Glomerular visceral epithelial cell (primary cell): Measurements from ENCODE around the gene BRF1.
A peak's percentile ranks its signal among the peaks of the same experiment; 100 is the strongest.

ENCODE experiments used
- DNase-seq: peaks from one replicate; pipeline ENCODE4 v3.0.0-alpha.2; 2016; ENCODE audit errors: extremely low spot score

The BRF1 gene

GRCh38 chr14:105260959-105261358, 39.8 kb downstream of the BRF1 start:
- DNase-seq, result no peak

GRCh38 chr14:105258846-105259245, 42.0 kb downstream of the BRF1 start:
- no peak for DNase-seq

GRCh38 chr14:105257464-105257863, 43.3 kb downstream of the BRF1 start:
- DNase-seq, result no peak

- no peak for DNase-seq
Measured at GRCh38 chr14:105256292-105256960, 44.4 kb downstream of the BRF1 start.

GRCh38 chr14:105255021-105255507, 45.7 kb downstream of the BRF1 start:
- DNase-seq, result peak; percentile 80

- DNase-seq, result no peak
Measured at GRCh38 chr14:105253329-105253682, 47.5 kb downstream of the BRF1 start.

GRCh38 chr14:105252552-105253328, 48.1 kb downstream of the BRF1 start:
- DNase-seq, result no peak

GRCh38 chr14:105251920-105252319, 48.9 kb downstream of the BRF1 start:
- DNase-seq, result no peak

GRCh38 chr14:105250986-105251385, 49.8 kb downstream of the BRF1 start:
- DNase-seq, result no peak

- DNase-seq, result no peak
Measured at GRCh38 chr14:105250008-105250366, 50.8 kb downstream of the BRF1 start.

GRCh38 chr14:105249182-105250007, 51.4 kb downstream of the BRF1 start:
- DNase-seq, result no peak

- DNase-seq, result peak; percentile 87
Measured at GRCh38 chr14:105248368-105249181, 52.2 kb downstream of the BRF1 start, which contains the start of gene BTBD6. Gene BTBD6 (plus strand): TSS chr14:105248533. CDS start chr14:105248712, 179 bp downstream.

- DNase-seq, result no peak
Measured at GRCh38 chr14:105247715-105248367, 53.0 kb downstream of the BRF1 start.

GRCh38 chr14:105247026-105247425, 53.8 kb downstream of the BRF1 start:
- DNase-seq, result no peak

GRCh38 chr14:105244334-105244733, 56.5 kb downstream of the BRF1 start:
- DNase-seq, result no peak

- DNase-seq, result no peak
Measured at GRCh38 chr14:105241641-105242040, 59.2 kb downstream of the BRF1 start.

GRCh38 chr14:105240811-105241576, 59.8 kb downstream of the BRF1 start:
- DNase-seq, result no peak

GRCh38 chr14:105229099-105229655, 71.6 kb downstream of the BRF1 start:
- DNase-seq, result no peak

- no peak for DNase-seq
Measured at GRCh38 chr14:105228562-105228961, 72.2 kb downstream of the BRF1 start.

- DNase-seq, result no peak
Measured at GRCh38 chr14:105227346-105227745, 73.5 kb downstream of the BRF1 start.
